HG02571 (cell line): ENCODE results near the gene ATP23.

Source experiments
- ATAC-seq: cut with Tn5 transposase; IDR thresholded peaks from one replicate; pipeline ENCODE4 v1.9.1; 2021; ENCODE audit warnings: mild to moderate bottlenecking, moderate library complexity; ENCODE audit not compliant: unreplicated experiment

The ATP23 gene, protein sequence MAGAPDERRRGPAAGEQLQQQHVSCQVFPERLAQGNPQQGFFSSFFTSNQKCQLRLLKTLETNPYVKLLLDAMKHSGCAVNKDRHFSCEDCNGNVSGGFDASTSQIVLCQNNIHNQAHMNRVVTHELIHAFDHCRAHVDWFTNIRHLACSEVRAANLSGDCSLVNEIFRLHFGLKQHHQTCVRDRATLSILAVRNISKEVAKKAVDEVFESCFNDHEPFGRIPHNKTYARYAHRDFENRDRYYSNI

GRCh38 chr12:57941165-57941894, at the start of gene ATP23:
Gene ATP23 (plus strand): TSS chr12:57941567. CDS start chr12:57941702, 135 bp downstream.
- peak; percentile 85 for ATAC-seq

DNA sequence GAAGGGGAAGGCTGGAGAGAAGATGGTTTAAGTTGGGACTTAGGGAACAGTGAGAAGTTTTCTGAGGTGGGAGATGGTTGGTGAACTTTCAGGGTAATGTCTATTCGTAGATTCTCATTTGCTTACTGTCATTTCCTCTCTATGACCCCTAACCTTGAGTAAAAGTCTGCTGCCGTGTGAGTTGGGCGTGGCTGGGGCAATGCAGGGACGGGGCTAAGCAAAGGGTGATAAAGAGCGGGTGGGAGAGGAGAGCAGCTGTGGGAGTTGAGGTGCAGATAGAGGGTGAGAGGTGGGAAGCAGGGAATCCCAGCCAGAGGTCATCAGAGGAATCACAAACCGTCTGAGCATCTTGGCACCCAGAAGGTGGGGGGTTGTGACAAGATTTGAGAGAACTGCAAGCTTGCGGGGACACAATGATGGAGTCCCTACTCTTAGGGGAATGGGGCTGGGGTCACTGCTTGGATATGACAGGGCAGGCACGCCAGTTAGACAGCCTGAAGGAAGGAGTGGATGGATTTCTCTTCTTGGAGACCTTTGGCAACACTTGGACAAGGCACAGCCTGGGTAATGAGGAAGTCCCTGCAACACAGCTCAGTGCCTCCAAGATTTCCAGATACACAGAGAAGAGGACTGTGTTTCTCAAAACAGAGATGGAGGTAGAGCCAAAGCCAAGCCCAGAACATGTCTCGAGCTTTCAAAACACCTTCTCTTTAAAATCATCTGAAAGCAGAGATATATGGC, 49.0 kb upstream of the ATP23 start:
- no peak for ATAC-seq

DNA sequence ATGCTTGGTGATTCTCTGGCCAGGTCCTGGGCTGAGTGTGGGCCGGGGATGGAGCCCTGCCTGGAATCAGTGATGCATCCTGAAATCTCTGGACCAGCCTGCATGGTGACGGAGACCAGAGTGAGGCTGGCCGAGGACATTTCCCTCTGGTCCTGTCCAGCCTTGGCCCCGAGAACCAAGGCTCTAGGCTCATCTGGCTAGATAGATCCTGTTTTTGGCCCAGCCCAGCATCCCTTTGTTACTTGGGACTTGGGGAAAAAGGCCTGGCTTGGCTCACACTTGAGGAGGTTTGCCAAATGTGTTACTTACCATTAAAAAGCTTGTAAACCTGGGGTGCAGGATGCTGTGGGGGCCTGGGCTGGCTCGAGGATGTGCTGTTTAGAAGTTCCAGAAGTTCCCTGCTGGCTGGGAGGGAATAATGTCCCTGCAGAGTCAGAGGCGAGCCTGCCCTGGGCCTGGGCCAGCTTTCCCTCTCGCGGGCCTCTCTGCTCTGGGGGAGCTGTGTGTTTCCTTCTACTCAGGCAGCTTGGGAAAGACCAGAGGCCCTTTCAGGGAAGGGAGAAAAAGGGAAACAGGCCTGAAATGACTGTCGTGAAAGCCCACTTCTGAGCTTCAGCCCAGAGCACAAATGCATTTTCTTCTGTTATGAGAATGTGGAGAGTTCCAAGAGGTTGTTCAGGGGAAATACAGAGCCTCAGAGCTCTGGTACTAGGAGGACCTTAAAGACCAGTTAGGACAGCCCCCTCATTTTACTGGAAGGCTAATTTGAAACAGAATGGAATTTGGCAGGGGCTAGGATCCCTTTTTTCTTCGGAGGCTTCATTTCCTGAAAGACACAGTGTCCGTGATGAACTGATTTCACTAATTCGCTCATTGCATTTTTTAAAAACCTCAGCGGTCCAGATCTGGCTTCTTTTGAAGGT, 47.7 kb upstream of the ATP23 start:
- no peak for ATAC-seq

GRCh38 chr12:57894399-57895292, 46.7 kb upstream of the ATP23 start:
- no peak for ATAC-seq

DNA sequence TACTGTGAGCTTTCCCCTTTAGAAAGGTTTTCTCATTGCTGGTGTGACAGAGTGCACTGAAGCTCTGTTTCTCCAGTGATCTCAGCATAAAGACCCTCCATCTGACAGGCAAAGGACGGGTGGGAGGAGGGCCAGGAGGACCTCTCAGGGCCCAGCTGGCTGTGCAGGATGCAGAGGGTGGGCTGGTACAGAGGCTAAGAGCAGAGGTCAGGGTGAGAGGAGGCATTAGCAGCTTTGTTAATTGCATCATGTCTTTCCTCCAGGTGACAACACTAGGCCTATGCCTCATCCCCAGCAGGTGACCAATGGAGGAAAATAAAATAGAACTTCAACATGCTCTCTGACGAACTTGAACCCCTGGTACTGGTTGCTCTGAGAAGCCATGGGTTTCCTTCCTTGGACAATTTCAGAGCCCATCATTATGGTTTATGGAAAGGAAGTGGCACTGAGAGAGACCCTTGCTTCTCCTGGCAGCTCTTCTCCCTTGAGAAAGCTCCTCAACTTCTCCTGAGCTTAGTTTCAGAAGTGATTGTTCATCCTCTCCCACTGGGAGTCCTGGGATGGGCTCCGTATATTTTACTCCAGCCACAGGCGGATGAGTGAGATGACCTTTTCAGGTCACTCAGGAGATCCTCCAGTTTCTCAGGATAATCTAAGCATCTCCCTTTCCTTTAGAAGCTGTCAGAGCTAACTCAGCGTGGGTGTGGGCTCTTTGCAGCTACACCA, 45.8 kb upstream of the ATP23 start:
- no peak for ATAC-seq

DNA sequence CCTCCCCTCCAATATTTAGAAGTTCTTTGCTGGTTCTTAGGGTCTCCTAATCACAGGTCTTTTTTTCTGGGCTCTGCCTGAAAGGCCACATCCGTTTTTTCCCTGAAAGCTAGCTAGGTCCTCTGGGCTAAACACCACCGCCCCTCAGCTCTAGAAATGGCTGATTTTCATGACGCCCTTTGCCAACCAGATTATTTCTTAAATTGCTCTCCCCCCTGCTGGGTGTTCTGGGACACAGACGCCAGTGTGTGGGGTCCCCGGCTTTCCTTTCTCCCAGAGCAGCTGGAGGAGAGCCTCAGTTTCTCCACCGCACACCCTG, 45.3 kb upstream of the ATP23 start:
- ATAC-seq: no peak

DNA sequence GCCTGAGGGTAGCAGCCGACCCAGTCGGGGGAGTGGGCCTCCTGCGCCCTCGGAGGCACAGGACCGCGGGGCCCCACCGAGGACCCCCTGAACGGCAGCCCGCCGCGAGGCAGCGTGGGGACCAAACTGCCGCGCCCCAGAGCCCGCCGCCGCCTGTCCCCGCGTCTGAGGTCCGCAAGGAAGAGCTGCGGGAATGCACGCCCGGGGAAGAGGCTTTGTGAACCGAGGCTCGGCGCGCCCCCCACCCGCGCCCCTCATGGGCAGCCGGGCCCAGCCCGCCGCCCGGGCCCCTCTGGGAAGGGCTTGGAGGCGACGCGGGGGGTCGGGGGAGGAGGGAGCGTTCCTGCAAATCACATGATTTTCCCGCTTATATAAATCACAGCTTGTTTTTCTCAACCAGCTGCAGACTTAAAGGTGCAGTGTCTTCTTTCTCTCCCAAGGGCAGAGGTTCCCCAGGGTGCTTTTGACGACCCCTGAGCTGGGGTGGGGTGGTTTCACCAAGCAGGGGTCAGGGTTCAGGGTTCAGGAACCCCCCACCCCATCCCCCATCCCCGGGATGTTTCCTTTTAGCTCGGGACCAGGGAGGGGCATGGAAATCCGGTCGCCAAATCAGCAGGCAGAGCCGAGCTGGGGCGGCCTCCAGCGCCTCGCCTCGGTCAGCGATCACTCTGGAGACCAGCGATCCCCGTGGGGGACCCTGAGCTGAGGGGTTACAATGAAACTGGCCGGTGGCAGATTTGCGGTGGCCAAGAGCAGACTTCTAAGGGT, 44.7 kb upstream of the ATP23 start:
- no peak for ATAC-seq

GRCh38 chr12:57897286-57897974, 43.9 kb upstream of the ATP23 start:
- no peak for ATAC-seq

- peak; percentile 30 for ATAC-seq
These were observed 42.9 kb upstream of the ATP23 start for GRCh38 chr12:57898308-57898970.

DNA sequence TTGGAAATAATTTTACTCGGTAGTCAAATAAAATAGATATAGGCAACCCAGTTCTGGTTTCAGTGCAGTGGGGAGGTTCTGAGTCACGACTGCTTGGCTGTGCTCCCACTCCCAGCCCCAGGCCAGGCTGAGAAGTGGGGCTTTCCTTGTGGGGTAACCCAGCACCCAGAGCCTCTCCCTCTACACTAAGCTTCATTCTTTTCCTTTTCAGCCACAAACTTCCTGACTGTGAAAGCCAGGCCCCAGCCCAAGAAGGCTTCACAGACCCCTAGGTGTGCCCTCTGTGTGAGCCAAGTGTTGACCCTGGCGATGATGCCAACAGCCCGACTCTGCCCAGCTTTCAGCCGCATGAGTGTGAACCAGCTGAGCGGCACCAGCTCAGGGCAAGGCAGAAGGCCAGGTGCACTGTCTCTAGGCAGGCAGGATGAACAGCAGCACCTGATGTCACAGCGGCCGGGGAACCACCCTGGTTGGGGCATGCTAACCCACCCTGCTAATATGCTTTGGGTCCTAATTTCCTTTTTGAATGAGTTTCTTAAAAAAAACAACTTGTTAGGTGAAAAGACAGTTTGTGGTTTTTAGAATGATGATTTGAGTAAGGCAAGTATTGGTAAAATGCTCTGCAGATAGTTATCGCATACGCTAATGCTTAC, 42.2 kb upstream of the ATP23 start:
- ATAC-seq: peak; percentile 83

GRCh38 chr12:57902478-57902969, 38.8 kb upstream of the ATP23 start:
- ATAC-seq: no peak

- ATAC-seq: no peak
These were observed 36.9 kb upstream of the ATP23 start for GRCh38 chr12:57904426-57904825.

DNA sequence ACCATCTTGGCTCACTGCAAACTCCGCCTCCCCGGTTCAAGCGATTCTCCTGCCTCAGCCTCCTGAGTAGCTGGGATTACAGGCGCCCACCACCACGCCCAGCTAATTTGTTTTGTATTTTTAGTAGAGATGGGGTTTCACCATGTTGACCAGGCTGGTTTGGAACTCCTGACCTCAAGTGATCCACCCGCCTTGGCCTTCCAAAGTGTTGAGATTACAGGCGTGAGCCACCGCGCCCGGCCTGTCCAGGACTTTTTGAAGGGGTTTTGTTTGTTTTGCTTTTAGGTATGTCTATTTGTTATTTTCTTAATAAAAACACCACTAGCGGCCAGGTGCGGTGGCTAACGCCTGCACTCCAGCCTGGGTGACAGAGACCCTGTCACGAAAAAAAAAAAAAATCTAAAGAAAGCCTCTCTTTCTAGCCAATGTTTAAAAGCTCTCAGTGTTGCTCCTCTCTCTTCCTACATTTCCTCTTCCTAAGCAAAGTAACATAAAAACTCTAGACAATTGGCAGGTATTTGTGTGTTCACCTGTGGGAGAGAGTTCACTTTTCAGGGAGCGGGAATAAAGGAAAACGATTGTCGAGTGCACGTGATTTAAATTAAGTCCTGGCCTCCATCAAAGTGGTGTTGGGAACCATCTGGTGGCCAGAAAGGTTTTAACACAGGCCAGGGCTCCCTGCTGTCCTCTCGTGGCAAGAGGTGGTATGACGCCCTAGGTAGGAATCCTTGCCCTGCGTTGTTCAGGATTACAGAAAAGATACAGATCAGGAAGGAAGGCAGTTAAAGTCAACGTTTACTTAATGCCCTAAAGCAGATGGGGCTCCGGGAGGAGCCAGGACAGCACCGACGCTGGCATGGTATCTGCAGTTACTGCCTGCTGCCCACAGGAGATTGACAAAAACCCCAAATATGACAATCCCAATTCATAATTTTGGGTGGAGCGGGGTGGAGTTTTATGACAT, 36.2 kb upstream of the ATP23 start:
- ATAC-seq: peak; percentile 86

GRCh38 chr12:57905812-57906475, 35.4 kb upstream of the ATP23 start:
- no peak for ATAC-seq

- no peak for ATAC-seq
These were observed 34.5 kb upstream of the ATP23 start for GRCh38 chr12:57906821-57907220.
